SK-N-SH (cell line): ENCODE measurements around the gene ATP8A2.

Source experiments
- EP300 ChIP-seq, 2 experiments: IDR thresholded peaks; 2 replicates each; pipeline versions ENCODE4 v1.4.0 to v1.6.1; 2012; ENCODE audit warnings: borderline replicate concordance in 1 of 2, low read depth in 1 of 2, low read length in 1 of 2
- EZH2phosphoT487 ChIP-seq: fragments of 200-600 bp; sonication (generic); IDR thresholded peaks from 2 replicates; pipeline ENCODE4 v1.6.1; 2017; ENCODE audit warnings: low read depth, mixed run types, mild to moderate bottlenecking, antibody characterized with exemption, moderate library complexity, borderline replicate concordance
- NFIC ChIP-seq: IDR thresholded peaks from 2 replicates; pipeline ENCODE4 v1.4.0; 2012; ENCODE audit warnings: borderline replicate concordance
- POLR2AphosphoS5 ChIP-seq: IDR thresholded peaks from 2 replicates; pipeline ENCODE4 v1.6.1; 2012; ENCODE audit warnings: low read depth, low read length
- TF ChIP-seq, protein P1 (sequence below): fragments of 200-600 bp; sonication (generic); IDR thresholded peaks from 2 replicates; pipeline ENCODE4 v1.6.1; 2017; ENCODE audit warnings: antibody characterized with exemption, mild to moderate bottlenecking, moderate library complexity

DNA sequence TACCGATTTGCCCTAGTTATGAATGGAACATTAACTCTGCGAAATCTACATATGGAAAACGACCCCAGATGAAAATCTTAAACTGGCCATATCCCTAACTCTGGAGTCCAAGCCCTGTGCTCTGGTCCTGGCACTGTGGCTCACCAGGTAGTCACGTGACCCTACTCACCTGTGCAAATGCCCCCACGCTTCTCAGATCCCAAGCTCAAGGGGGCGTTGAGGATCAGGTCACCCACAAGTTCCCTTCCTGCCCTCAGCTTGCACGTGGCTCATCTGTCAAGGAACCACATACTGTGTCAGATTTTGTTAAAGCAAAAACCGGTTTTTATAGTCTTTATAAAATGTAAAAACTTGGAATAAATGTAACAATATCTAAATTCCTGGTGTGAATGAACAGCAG, 356.0 kb downstream of the ATP8A2 start:
- TF ChIP-seq, protein P1, sequence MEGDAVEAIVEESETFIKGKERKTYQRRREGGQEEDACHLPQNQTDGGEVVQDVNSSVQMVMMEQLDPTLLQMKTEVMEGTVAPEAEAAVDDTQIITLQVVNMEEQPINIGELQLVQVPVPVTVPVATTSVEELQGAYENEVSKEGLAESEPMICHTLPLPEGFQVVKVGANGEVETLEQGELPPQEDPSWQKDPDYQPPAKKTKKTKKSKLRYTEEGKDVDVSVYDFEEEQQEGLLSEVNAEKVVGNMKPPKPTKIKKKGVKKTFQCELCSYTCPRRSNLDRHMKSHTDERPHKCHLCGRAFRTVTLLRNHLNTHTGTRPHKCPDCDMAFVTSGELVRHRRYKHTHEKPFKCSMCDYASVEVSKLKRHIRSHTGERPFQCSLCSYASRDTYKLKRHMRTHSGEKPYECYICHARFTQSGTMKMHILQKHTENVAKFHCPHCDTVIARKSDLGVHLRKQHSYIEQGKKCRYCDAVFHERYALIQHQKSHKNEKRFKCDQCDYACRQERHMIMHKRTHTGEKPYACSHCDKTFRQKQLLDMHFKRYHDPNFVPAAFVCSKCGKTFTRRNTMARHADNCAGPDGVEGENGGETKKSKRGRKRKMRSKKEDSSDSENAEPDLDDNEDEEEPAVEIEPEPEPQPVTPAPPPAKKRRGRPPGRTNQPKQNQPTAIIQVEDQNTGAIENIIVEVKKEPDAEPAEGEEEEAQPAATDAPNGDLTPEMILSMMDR = no peak
- no peak for TF ChIP-seq POLR2AphosphoS5
- TF ChIP-seq NFIC = no peak
- no peak for TF ChIP-seq EP300 (IDR thresholded peaks at IDR 0.05; ENCODE audit: borderline replicate concordance in 1 of 2, low read depth in 1 of 2, low read length in 1 of 2)
- TF ChIP-seq EZH2phosphoT487 = no peak
